ENCODE results near the gene RNF41. TPM values are rescaled to one million over a fixed set of nuclear protein-coding genes. Genes with fewer than 3 reads are reported as not detected.

Gene RNF41
- total RNA-seq, 4 donors from 2014 or later: 21.1 to 42.5 (median 28.6) TPM

- WGBS, 2 donors: 75 to 100% methylated on average over 2 to 3 of the region's 3 CpGs
- no peak for TF ChIP-seq CTCF (IDR thresholded peaks at IDR 0.05)
- no peak for TF ChIP-seq POLR2A (IDR thresholded peaks at IDR 0.05)
- intact Hi-C loops (cut with DNase I): no loop called here
Observed at GRCh38 chr12:56252649-56253048, 30.9 kb upstream of the RNF41 start.

DNA sequence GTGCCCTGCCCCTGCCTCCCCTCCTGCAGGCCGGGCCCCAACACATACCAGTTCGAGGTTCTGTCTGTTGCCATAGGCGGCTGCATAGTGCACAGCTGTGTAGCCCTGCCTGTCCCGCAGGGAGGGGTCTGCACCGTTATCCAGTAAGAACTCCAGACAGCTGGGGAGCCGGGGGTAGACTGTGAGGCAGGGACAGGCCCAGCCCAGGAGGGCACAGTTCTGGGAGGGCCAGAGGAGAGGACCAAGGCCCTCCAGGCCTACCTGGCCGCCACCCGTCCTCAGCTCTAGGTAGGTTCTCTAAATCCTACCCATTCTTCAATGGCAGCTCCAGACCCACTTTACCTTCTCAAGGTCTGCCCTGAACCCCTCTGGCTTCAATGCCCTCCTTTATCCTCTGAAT is 27.0 kb upstream of the RNF41 start:
- TF ChIP-seq CTCF (IDR thresholded peaks at IDR 0.05): no peak
- TF ChIP-seq POLR2A (IDR thresholded peaks at IDR 0.05): no peak
- intact Hi-C loops (cut with DNase I): no loop called here
- Histone ChIP-seq H3K9me3 (no peaks in the 10 kb centered on the region), H3K27me3 (no peaks in the 10 kb centered on the region), H3K4me3 (no peak overlapping the region), H3K27ac (no peak overlapping the region), H3K4me1 (no peaks in the 10 kb centered on the region), H3K36me3 (peaks cover 44 to 100% (median 80%) of the 10 kb centered on the region in 3 donors)
- no peak for DNase-seq
- 93 to 96% methylated on average over 3 of the region's 8 CpGs for whole genome bisulfite sequencing, 2 donors

More at GRCh38 chr12:56252649-56253048, 30.9 kb upstream of the RNF41 start:
- H3K4me3 ChIP-seq: no peak overlapping the region
- H3K4me1 ChIP-seq: peaks cover 15 to 21% (median 16%) of the 10 kb centered on the region in 3 donors
- peaks cover 40 to 95% (median 66%) of the 10 kb centered on the region in 3 donors for H3K36me3 ChIP-seq
- no peak overlapping the region for H3K27ac ChIP-seq
- no peak for DNase-seq
- H3K9me3 ChIP-seq: no peaks in the 10 kb centered on the region
- H3K27me3 ChIP-seq: no peaks in the 10 kb centered on the region

- WGBS, 2 donors: 94% methylated on average over 10 to 16 of the region's 16 CpGs
- DNase-seq: no peak
- H3K36me3 ChIP-seq: peaks cover 44 to 100% (median 80%) of the 10 kb centered on the region in 3 donors
Observed at GRCh38 chr12:56247923-56248322, 26.2 kb upstream of the RNF41 start.

GRCh38 chr12:56244494-56244893 is 22.8 kb upstream of the RNF41 start:
- peaks cover 39 to 100% (median 73%) of the 10 kb centered on the region in 3 donors for H3K36me3 ChIP-seq
- 88 to 92% methylated on average over 2 to 8 of the region's 14 CpGs for WGBS, 2 donors
- H3K27me3 ChIP-seq: no peaks in the 10 kb centered on the region
- no peak for DNase-seq
- H3K4me3 ChIP-seq: no peak overlapping the region
- intact Hi-C loops (cut with DNase I): no loop called here
- TF ChIP-seq POLR2A (IDR thresholded peaks at IDR 0.05) (no peak), CTCF (IDR thresholded peaks at IDR 0.05) (no peak)
- H3K4me1 ChIP-seq: no peaks in the 10 kb centered on the region
- H3K27ac ChIP-seq: peak overlapping the region in 1 of 4 donors; percentile 5
- no peaks in the 10 kb centered on the region for H3K9me3 ChIP-seq

More at GRCh38 chr12:56247923-56248322, 26.2 kb upstream of the RNF41 start:
- intact Hi-C loops (cut with DNase I): no loop called here
- TF ChIP-seq CTCF (IDR thresholded peaks at IDR 0.05) (no peak), POLR2A (IDR thresholded peaks at IDR 0.05) (no peak)
- no peaks in the 10 kb centered on the region for H3K9me3 ChIP-seq
- H3K4me3 ChIP-seq: no peak overlapping the region
- no peaks in the 10 kb centered on the region for H3K27me3 ChIP-seq
- H3K27ac ChIP-seq: no peak overlapping the region
- no peaks in the 10 kb centered on the region for H3K4me1 ChIP-seq

- no peaks in the 10 kb centered on the region for H3K9me3 ChIP-seq
- DNase-seq: no peak
- intact Hi-C loops (cut with DNase I): no loop called here
- no peaks in the 10 kb centered on the region for H3K4me1 ChIP-seq
- no peaks in the 10 kb centered on the region for H3K27me3 ChIP-seq
- H3K4me3 ChIP-seq: no peak overlapping the region
- H3K36me3 ChIP-seq: peaks cover 36 to 100% (median 70%) of the 10 kb centered on the region in 3 donors
- no peak overlapping the region for H3K27ac ChIP-seq
- no peak for TF ChIP-seq CTCF (IDR thresholded peaks at IDR 0.05)
- TF ChIP-seq POLR2A (IDR thresholded peaks at IDR 0.05): no peak
- 64 to 72% methylated on average over 3 of the region's 3 CpGs for whole genome bisulfite sequencing, 2 donors
Observed at GRCh38 chr12:56243731-56244181, 22.0 kb upstream of the RNF41 start.
